Measurements from ENCODE around the gene MACF1.

Gene MACF1

GRCh38 chr1:39214998-39215873, 10.7 kb downstream of the MACF1 start:
- DNase-seq, result no peak

DNA sequence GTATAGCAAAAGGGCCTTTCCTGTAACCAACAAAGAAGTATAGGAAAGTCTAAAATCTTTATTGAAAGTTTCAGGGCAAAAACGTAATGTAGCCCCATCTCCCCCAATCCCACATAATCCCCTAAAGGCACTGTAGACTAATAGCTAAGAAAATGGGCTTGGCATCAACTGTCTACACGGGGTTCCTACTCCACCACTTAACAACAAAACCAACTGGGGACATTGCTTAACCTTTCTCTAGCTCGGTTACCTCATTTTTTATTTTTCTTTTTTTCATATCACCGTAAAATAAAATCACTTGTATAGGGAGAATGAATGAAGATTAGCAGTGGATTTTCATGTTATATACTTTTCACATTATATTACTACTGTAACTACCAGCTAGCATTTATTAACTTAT, 12.3 kb downstream of the MACF1 start:
- no peak for DNase-seq

DNA sequence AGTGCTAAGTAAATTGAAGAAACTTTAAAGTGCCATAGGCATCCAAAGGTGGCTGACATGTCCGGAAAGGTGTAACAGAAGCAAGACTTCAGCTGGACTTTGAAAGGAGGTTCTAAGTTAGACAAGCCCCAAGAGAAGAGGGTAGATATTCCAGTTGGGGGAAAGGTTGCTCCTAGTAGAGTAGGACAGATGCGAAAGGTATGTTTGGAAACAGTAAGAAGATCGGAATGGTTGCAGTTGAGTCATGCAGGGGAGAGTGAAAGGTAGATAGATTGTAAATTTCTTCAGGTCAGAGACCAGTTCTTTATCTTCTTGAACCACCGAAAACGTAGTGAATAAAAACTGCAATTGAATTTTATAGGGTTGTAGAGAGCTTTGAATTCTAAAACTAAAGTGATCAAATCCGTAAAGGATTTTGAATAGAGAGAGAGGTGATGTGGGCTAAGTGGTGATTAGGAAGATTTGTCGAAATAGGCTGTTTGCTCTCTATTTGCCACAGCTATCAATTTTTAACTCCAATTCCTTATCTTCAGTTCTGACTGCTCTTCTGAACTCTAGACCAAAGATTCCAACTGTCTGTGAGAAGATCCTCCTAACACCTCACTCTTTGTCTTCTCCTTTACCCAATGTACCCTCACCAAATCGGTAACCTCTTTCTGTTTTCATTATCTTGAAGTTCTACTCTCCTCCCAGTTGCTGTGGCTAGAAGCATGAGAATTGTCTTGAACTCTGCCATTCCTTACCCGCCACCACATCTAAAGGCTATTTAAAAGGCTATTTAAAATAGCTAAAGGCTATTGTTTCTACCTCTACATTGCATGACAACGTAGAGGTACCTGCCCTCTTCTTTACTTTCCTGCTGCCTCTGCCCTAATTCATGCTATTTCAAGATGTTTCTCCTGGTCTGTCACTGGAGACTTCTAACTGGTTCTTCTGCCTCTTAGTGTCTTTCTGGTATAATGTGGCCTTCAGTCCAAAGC, 16.7 kb downstream of the MACF1 start:
- no peak for DNase-seq

- no peak for DNase-seq
Measured at GRCh38 chr1:39224295-39224829, 19.9 kb downstream of the MACF1 start.

GRCh38 chr1:39226836-39227235, 22.3 kb downstream of the MACF1 start:
- no peak for DNase-seq

- DNase-seq, result no peak
Measured at GRCh38 chr1:39228252-39228651, 23.8 kb downstream of the MACF1 start.

- DNase-seq, result no peak
Measured at GRCh38 chr1:39229504-39229903, 25.0 kb downstream of the MACF1 start.

DNA sequence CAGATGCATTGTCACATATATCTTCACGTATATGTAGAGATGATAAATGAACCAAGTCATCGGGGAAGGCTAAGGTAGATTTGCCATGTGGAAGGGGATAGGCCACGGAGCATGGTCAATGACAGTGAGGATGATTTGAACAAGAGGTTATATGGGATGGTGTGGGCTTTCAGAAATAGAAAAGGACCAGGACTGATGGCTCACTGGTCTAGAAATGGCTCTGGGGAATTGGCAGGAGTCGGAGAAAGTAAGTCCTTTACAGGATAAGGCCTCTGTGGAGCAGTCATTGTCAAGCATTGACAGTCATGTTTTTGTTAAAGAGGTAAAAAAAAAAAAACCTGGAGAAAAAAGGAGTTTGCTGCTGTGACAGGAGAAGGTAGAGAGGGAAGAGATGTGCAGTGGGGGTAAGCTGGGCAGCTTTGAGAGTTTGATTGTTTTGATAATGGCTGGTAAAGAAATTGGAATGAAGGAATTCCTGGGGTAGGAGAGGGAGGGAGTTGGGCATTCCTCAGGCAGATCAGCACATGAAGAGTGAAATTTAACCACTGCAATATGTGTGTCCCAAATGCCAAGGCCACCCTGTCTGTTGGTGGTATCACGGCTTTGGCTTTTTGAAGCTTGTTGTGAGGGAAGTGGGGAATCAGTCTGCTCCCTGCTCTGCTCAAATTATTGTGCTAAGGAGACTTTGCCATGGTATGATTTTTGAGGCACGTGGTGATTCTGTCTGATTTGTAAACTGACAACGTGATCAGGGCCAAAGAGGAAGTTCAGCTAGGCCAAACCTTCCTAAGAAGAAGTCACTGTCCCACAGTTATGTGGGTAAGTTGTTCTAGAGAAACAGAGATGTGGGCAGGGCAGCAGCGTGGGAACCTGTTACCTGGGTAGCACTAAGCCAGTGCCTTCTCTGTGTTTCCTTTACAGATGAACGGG, 26.0 kb downstream of the MACF1 start:
- no peak for DNase-seq

GRCh38 chr1:39236971-39237370, 32.5 kb downstream of the MACF1 start:
- no peak for DNase-seq

- peak; percentile 47 for DNase-seq
Measured at GRCh38 chr1:39238476-39238875, 34.0 kb downstream of the MACF1 start.

GRCh38 chr1:39239968-39240367, 35.5 kb downstream of the MACF1 start:
- no peak for DNase-seq

DNA sequence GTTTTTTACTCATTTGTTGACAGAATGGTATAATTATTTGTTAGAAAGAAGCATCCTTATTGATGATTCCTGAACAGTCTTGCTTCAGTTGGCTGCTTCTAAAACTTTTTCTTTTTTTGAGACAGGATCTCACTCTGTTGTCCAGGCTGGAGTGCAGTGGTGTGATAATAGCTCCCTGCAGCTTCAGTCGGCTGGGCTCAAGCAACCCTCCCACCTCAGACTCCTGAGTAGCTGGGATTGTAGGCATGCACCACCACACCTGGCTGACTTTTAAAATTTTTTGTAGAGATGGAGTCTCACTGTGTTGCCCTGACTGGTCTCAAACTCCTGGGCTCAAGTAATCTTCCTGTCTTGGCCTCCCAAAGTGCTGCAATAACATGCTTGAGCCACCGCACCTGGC, 38.8 kb downstream of the MACF1 start:
- DNase-seq, result no peak

DNA sequence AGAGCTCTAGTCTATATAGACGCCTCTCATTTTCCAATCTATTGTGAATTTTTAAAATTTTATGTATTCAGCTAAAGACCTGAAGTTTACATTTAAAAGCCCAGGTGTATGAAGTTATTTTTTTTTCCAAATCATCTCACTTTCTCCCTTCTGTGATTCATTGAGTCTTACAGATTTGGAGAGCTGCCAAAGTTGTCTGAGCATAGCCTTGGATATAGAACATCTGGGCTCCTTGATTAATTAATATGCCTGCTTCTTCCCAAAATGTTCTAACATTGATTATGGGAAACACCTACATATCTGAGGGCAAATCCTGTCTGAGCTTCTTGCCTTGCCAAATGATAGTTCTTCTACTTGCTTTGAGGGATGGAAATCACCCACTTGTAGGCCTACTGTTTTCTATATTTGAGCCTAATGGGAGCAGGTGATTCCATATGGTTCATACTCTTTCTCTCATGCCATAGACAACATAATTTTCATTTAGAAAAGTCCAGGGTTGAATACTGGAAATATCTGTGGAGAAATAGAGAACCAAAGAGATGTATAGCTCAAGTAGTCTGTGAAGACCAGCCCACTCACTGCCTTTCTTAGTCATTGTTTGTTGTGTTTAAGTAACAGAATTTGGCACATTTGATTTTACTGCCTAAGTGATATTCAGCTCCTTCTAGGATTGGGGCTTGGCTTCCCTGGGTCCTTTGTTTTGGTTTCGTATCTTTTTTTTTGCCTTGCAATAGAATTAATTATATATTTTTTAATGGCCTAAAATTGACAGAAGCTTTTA, 46.2 kb downstream of the MACF1 start:
- DNase-seq, result no peak

GRCh38 chr1:39255222-39255621, 50.7 kb downstream of the MACF1 start:
- DNase-seq, result no peak

GRCh38 chr1:39258146-39258924, 53.8 kb downstream of the MACF1 start:
- DNase-seq, result peak; percentile 62

DNA sequence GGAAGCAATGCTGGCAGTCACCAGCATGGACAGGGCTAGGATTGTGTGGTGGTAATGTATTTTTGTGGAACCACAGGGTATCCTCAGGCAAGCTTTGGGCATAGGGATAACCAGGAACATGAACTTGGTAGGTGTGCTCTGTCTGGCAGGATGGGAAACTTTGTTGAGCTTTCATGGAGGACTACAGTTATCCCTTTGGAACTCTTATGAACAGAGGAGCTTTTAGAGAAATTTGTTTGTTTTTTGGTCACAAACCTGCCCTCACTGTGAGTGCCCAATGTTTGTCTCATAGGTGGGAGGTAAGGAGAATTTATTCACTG, 54.4 kb downstream of the MACF1 start:
- no peak for DNase-seq

- DNase-seq, result no peak
Measured at GRCh38 chr1:39261712-39262221, 57.3 kb downstream of the MACF1 start.

- DNase-seq, result no peak
Measured at GRCh38 chr1:39262802-39263201, 58.3 kb downstream of the MACF1 start.

- DNase-seq, result no peak
Measured at GRCh38 chr1:39266269-39266668, 61.8 kb downstream of the MACF1 start.

DNA sequence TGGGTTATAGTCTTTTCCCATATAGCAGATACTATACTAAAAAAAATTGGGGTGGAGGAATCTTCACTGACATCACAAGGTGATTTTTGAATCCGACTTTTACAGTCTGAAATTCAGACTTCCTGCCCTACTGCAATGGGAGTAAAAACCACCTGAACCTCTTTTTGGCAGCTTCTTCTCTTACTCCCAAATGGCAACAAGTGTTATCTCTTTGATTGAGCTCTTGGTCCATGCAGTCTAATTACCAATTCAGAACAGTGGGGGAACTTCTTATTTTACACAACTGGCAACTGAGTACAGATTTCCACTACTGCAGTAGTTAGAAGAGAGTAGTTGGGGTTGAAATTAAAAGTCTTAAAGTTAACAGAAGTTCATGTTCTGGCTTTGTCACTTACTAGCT, 62.3 kb downstream of the MACF1 start:
- no peak for DNase-seq
